ENCODE measurements around the gene SENP1.

DNA sequence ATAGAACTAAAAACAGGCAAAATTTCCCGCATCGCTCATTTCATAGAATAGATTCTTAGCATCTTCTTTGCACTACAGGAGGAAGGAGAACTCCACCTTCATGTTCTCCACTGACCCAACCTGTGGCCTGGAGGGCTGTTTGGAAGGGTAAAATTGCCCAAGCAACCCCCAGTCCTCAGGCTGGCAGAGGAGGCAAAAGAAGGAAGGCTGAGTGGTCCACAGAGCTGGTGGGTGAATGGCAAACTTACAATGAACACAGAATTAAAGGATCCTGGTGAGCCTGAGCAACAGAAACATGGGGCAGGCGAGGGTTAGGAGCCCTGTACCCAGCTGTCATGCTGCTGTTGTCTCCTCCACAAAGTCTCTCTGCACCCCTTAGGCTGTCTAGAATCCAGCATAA, 25.1 kb downstream of the SENP1 start:
- TF ChIP-seq, protein P1, sequence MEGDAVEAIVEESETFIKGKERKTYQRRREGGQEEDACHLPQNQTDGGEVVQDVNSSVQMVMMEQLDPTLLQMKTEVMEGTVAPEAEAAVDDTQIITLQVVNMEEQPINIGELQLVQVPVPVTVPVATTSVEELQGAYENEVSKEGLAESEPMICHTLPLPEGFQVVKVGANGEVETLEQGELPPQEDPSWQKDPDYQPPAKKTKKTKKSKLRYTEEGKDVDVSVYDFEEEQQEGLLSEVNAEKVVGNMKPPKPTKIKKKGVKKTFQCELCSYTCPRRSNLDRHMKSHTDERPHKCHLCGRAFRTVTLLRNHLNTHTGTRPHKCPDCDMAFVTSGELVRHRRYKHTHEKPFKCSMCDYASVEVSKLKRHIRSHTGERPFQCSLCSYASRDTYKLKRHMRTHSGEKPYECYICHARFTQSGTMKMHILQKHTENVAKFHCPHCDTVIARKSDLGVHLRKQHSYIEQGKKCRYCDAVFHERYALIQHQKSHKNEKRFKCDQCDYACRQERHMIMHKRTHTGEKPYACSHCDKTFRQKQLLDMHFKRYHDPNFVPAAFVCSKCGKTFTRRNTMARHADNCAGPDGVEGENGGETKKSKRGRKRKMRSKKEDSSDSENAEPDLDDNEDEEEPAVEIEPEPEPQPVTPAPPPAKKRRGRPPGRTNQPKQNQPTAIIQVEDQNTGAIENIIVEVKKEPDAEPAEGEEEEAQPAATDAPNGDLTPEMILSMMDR (IDR thresholded peaks at IDR 0.05; ENCODE audit: insufficient read depth, low read length, poor library complexity, severe bottlenecking), result no peak
- no peak for TF ChIP-seq EZH2phosphoT487 (conservative IDR thresholded peaks at IDR 0.05; ENCODE audit: low read length)

Measured in SU-DHL-6 (cell line).